GM12878 (cell line): ENCODE results near the gene NT5C3B. TPM values are rescaled to one million over a fixed set of nuclear protein-coding genes. Genes with fewer than 3 reads are reported as not detected.

Experiments
- ATAC-seq: fragments of 200-7000 bp; cut with Tn5 transposase; 3 replicates; pipeline ENCODE4 v1.9.1; 2020; ENCODE audit warnings: mild to moderate bottlenecking, moderate library complexity
- BruUV-seq: library from RNA; stranded (reverse); fragments of 400-500 nt; replicated peaks from 2 replicates; lab custom pipeline; 2021; lab: Mats Ljungman, UMichigan
- CTCF ChIA-PET: fragments of 300-600 bp; sonication (Branson Sonifier 250); formaldehyde crosslinking; extraction: SDS; loops from one replicate; lab custom pipeline; 2021; ENCODE audit warnings: inconsistent platforms; lab: Yijun Ruan, JAX
- POLR2A ChIA-PET: fragments of 350-600 bp; formaldehyde crosslinking; extraction: SDS; loops from one replicate; lab custom pipeline; 2021; ENCODE audit warnings: inconsistent platforms; lab: Charles Lee
- RAD21 ChIA-PET: fragments of 300-600 bp; sonication (Branson Sonifier 250); formaldehyde crosslinking; loops from one replicate; lab custom pipeline; 2023; ENCODE audit warnings: antibody characterized with exemption; ENCODE audit not compliant: unreplicated experiment; lab: Charles Lee
- SMC1A ChIA-PET: fragments of 300-600 bp; sonication (Branson Sonifier 250); formaldehyde crosslinking; loops from one replicate; lab custom pipeline; 2023; ENCODE audit not compliant: unreplicated experiment, uncharacterized antibody; lab: Charles Lee
- DNase-seq: peaks from one replicate; pipeline ENCODE4 v3.0.0-alpha.2; 2011; ENCODE audit warnings: low read depth, low spot score
- FAIRE-seq: peaks from 3 replicates; lab custom pipeline; 2011; peaks lifted over from hg19 to GRCh38; lab: Jason Lieb, UNC
- H2AFZ ChIP-seq: 2 replicates; pipeline ENCODE4 v1.6.0; 2011; ENCODE audit warnings: low read depth, low read length, control low read depth; ENCODE audit not compliant: control insufficient read depth
- H3K27ac ChIP-seq: 2 replicates; pipeline ENCODE4 v1.5.1; 2011; ENCODE audit warnings: control low read depth; ENCODE audit not compliant: control insufficient read depth, insufficient read depth
- H3K27me3 ChIP-seq, 2 experiments: replicated peaks in 1 of 2; 2 replicates each; pipeline versions ENCODE4 v1.6.0 to v1.6.1; 2011; ENCODE audit warnings: low read length in 1 of 2; ENCODE audit not compliant: control insufficient read depth in 2 of 2, insufficient read depth in 2 of 2
- H3K36me3 ChIP-seq, 2 experiments: 2 replicates each; pipeline ENCODE4 v1.5.1; 2011; ENCODE audit warnings: low read length in 1 of 2; ENCODE audit not compliant: control insufficient read depth in 2 of 2, insufficient read depth in 2 of 2
- H3K4me1 ChIP-seq: 2 replicates; pipeline ENCODE4 v1.6.1; 2011; ENCODE audit warnings: mild to moderate bottlenecking, low read length, moderate library complexity, mixed read lengths; ENCODE audit not compliant: control insufficient read depth, insufficient read depth
- H3K4me2 ChIP-seq: 2 replicates; pipeline ENCODE4 v1.6.0; 2011; ENCODE audit warnings: control low read depth; ENCODE audit not compliant: control insufficient read depth, insufficient read depth
- H3K4me3 ChIP-seq: fragments of 200-600 bp; sonication (generic); 2 replicates; pipeline ENCODE4 v1.5.1; 2016
- H3K79me2 ChIP-seq: 2 replicates; pipeline ENCODE4 v1.6.0; 2011; ENCODE audit warnings: low read length; ENCODE audit not compliant: control insufficient read depth, insufficient read depth
- H3K9ac ChIP-seq: 2 replicates; pipeline ENCODE4 v1.8.0; 2011; ENCODE audit warnings: low read length, control low read depth, mixed read lengths; ENCODE audit not compliant: control insufficient read depth, insufficient read depth
- H3K9me3 ChIP-seq: replicated peaks from 3 replicates; pipeline ENCODE4 v1.5.1; 2011; ENCODE audit warnings: mild to moderate bottlenecking, low read length; ENCODE audit not compliant: control insufficient read depth, insufficient read depth
- H4K20me1 ChIP-seq: 2 replicates; pipeline ENCODE4 v1.6.0; 2011; ENCODE audit not compliant: control insufficient read depth, insufficient read depth
- BCLAF1 ChIP-seq: fragments of 450-650 bp; IDR thresholded peaks from 2 replicates; pipeline ENCODE4 v1.6.1; 2017; ENCODE audit warnings: antibody characterized with exemption, mild to moderate bottlenecking, moderate library complexity
- DPF2 ChIP-seq: fragments of 450-650 bp; IDR thresholded peaks from 2 replicates; pipeline ENCODE4 v1.6.1; 2017; ENCODE audit warnings: mild to moderate bottlenecking
- FOXK2 ChIP-seq: fragments of 450-650 bp; IDR thresholded peaks from 2 replicates; pipeline ENCODE4 v1.6.1; 2017; ENCODE audit warnings: mild to moderate bottlenecking, moderate library complexity
- IKZF2 ChIP-seq, 2 experiments: fragments of 450-650 bp; IDR thresholded peaks; 2 replicates each; pipeline ENCODE4 v1.6.1; 2017; ENCODE audit warnings: mild to moderate bottlenecking in 2 of 2, moderate library complexity in 2 of 2
- NFYB ChIP-seq: IDR thresholded peaks from 2 replicates; pipeline ENCODE4 v1.6.1; 2011; ENCODE audit warnings: low read depth, mild to moderate bottlenecking, low read length, improper control_type of control experiment, moderate library complexity; ENCODE audit not compliant: insufficient read depth
- POU2F2 ChIP-seq: IDR thresholded peaks from 3 replicates; pipeline ENCODE4 v1.6.1; 2011; ENCODE audit warnings: low read depth, mild to moderate bottlenecking, low read length, borderline replicate concordance
- RELA ChIP-seq: fragments of 450-650 bp; IDR thresholded peaks from 2 replicates; pipeline ENCODE4 v1.8.0; 2014; ENCODE audit warnings: borderline replicate concordance; ENCODE audit not compliant: partially characterized antibody
- SMC3 ChIP-seq: IDR thresholded peaks from 2 replicates; pipeline ENCODE4 v1.6.1; 2011; ENCODE audit warnings: low read length, improper control_type of control experiment, borderline replicate concordance
- SUZ12 ChIP-seq: fragments of 200-600 bp; sonication (generic); IDR thresholded peaks from one replicate; pipeline ENCODE4 v1.6.1; 2018; ENCODE audit warnings: antibody characterized with exemption, mild to moderate bottlenecking; ENCODE audit not compliant: unreplicated experiment
- ZNF207 ChIP-seq: fragments of 450-650 bp; IDR thresholded peaks from 2 replicates; pipeline ENCODE4 v1.6.1; 2014; ENCODE audit warnings: antibody characterized with exemption, mild to moderate bottlenecking, borderline replicate concordance
- WGBS: methylation state at CpG from one replicate; pipeline ENCODE4 v1.1.6; 2016; ENCODE audit warnings: low lambda C conversion rate; ENCODE audit not compliant: insufficient replicate concordance, insufficient coverage; ENCODE audit errors: missing lambda C conversion rate; 5-methylcytosine and 5-hydroxymethylcytosine counted together
- in situ Hi-C: fragments of 300-500 bp; cut with MboI; formaldehyde crosslinking; loops from 9 replicates; pipeline ENCODE4 v1.14.3; 2018; ENCODE audit warnings: mixed read lengths
- intact Hi-C: fragments of 100-400 bp; cut with micrococcal nuclease; formaldehyde crosslinking; loops from one replicate; pipeline ENCODE4 v1.14.2; 2022; ENCODE audit not compliant: unreplicated experiment
- polyA plus RNA-seq, 11 experiments: library from polyadenylated mRNA; depleted of rRNA in 4 of 11; unstranded in 6 of 11; stranded (reverse) in 5 of 11; fragments of >200 nt; fragmentation: Nextera tagmentation in 4 of 11; fragmentation: Illumina TruSeq in 1 of 11; extraction: Ambion mirVana in 4 of 11; extraction: Trizol in 1 of 11; gene quantifications; 1 replicate in 1 of 11; 2 replicates in 10 of 11; pipeline versions ENCODE4 v1.2.1 to v1.2.3, GENCODE V29; 2011 to 2016; ENCODE audit warnings: inconsistent platforms in 2 of 11, missing spikeins in 2 of 11, low read depth in 1 of 11
- total RNA-seq, 4 experiments: library from RNA; depleted of rRNA in 3 of 4; stranded (reverse); fragments of >200 nt in 3 of 4; fragmentation: Illumina TruSeq in 1 of 4; extraction: Trizol in 1 of 4; gene quantifications; 2 replicates each; pipeline versions ENCODE4 v1.2.1 to v1.2.3, GENCODE V29; 2013 to 2021
- TF ChIP-seq, protein P1 (sequence below): fragments of 450-650 bp; IDR thresholded peaks from 2 replicates; pipeline ENCODE4 v1.6.1; 2017; ENCODE audit warnings: borderline replicate concordance

NT5C3B gene
- total and polyA plus RNA-seq, 10 of the 15 experiments (the other 5 are each of a cell fraction or from before 2014, with no cell fraction given): 0.52 to 64.6 (median 41.0) TPM

DNA sequence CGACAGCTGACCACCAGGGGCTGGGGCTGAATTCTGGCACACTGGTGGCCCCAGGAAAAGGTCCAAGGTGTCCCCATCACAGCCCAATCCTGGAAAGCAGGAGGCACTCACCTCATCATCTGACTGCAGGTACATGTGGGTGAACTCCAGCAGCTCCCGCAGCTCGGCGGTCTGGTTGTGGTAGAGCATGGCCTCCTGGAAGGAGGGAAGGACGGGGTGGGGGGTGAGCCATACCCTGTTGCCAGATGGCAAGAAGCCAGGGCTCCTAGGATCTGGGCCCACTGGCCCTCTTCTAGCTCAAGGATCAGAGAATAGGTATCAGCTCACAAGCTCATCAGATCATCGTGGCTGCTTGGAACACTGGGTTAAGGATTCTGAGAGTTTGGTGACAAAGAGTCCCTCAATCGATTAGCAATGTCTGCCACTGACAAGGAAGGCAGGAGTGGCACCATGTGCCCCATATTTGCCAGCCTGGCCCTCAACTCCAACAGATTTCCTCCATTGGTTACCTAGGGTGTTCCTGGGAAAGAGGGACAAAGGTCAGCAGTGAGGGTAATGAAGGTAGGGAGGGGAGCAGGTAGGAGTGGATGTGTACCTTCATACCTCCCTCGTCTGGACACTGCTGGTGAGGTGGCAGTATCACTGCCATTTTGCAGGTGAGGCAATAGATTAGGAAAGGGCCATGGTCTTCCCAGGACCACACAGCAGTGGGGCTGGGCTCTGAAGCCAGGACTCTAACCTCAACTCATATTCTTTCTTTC is 29.2 kb downstream of the NT5C3B start:
- Histone ChIP-seq H4K20me1 (no peaks in the 10 kb centered on the region), H3K79me2 (no peaks in the 10 kb centered on the region), H2AFZ (no peak overlapping the region), H3K4me1 (peaks cover 3% of the 10 kb centered on the region; the same call in 1 of the 2 replicates), H3K4me2 (no peak overlapping the region), H3K9ac (no peak overlapping the region), H3K9me3 (no peaks in the 10 kb centered on the region), H3K4me3 (no peak overlapping the region), H3K36me3 (no peaks in the 10 kb centered on the region), H3K27ac (no peak overlapping the region), H3K27me3 (no peaks in the 10 kb centered on the region; a peak in 1 of 4 replicates)
- FAIRE-seq (no peak), DNase-seq (no peak), ATAC-seq (no peak)
- ChIA-PET CTCF (interaction anchor here (1.0 kb wide), 1 partner anchor 69 kb away, joined by 3 read pairs; no protein-coding TSS in a partner anchor), SMC1A (no interaction called here), POLR2A (no interaction called here), RAD21 (no interaction called here)
- intact Hi-C loops (no loop called here), in situ Hi-C loops (no loop called here)
- BruUV-seq: no TSS peak
- WGBS: 28% methylated on average over 8 of the region's 8 CpGs
- TF ChIP-seq BCLAF1 (no peak), DPF2 (no peak), ZNF207 (no peak), SMC3 (no peak), FOXK2 (no peak), POU2F2 (no peak), RELA (no peak), SUZ12 (no peak), IKZF2 (IDR thresholded peaks at IDR 0.05) (no peak), NFYB (no peak)
- TF ChIP-seq, protein P1, sequence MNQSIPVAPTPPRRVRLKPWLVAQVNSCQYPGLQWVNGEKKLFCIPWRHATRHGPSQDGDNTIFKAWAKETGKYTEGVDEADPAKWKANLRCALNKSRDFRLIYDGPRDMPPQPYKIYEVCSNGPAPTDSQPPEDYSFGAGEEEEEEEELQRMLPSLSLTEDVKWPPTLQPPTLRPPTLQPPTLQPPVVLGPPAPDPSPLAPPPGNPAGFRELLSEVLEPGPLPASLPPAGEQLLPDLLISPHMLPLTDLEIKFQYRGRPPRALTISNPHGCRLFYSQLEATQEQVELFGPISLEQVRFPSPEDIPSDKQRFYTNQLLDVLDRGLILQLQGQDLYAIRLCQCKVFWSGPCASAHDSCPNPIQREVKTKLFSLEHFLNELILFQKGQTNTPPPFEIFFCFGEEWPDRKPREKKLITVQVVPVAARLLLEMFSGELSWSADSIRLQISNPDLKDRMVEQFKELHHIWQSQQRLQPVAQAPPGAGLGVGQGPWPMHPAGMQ: no peak
- TF ChIP-seq, all 136 proteins: peak for 0
